ENCODE data around the gene CLDN22.

CLDN22 gene

DNA sequence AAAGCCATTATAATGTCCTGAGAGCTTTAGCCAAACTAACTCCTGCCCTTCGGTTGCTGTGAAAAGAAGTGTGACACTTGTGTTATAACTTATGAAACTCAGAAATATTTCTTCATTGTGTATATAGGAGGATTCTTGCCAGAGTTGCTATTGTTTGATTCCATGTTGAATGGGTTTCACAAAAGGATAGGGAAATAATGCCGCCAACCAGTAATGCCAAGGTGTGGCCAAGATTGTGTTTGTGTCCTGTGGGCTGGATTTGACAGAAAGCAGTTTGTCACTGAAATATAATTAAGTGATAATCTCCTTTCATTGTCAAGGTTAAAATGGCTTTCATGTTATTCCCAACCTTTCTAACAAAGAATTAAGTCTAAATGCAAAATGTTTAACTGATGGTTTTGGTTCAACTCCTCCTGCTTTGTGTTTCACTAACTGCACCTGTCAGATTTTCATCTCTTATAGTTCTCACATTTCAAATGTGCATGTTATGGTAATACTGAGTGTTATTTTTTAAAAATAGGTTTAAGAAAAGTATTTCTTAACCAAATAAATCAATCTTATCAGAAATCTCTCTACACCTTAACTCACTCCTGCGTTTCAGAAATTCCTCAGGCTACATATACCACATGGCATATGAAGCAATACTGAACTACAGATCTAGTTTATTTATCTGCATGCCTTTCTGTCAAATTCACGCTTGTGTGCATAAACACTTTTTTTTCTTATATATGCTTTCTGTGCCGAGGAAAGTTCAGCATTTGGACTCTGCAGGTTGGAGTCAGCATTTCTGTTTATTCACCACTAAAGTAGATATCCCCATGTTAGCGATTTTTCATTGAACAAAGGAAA, at the start of gene CLDN22:
Gene CLDN22, minus strand, starts transcription at position 66 of the 849 bp plus-strand sequence. Its CDS starts 58 bp downstream, at position 8.
- DNase-seq, result no peak

DNA sequence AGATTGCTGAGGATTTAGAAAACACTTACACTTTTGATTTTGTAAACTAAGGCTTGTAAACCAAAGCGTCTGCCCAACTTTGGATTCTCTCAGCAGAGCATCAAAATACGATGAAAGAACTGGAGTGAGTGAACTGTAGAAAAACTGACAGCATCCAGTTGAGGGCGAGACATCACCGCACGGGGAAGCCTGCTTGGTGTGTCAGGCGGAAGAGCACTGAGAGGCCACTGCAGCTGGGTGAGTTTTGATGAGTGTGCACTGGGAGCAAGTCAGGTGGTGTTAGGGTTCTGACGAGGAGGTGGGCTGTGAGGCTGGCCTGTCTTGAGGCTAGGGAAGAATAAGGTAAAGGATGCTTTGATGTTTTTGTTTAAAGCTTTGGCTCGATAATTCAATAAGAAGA, 49.0 kb upstream of the CLDN22 start:
- DNase-seq, result no peak

DNA sequence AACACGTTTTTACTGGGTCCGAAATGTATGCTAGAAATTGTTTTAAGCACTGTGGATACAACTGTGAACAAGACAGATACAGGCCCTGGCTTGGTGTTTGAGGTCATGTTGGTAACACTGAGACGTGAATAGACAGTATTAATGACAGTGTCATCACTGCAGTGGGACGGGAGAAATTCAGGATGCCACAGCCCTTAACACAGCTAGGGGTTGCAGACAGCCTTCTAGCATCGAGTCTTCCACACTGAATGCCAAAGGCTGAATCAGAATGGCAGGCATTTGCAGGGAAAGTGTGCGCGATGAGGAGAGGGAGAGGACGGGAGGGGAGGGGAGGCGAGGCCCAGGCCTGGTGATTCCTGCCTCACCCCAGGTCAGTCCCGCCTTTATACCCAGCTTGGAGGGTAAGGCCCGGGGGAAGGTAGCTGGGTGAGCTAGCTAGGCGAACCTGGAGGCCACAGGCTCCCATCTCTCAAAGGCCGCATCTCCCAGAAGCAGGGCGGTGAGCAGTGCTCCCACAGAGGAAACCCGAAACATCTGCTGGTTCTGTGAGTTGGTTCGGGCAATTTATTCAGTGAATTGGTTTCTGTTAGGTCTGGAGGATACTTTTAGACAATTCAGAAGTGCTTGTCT, 46.2 kb upstream of the CLDN22 start:
- no peak for DNase-seq

DNA sequence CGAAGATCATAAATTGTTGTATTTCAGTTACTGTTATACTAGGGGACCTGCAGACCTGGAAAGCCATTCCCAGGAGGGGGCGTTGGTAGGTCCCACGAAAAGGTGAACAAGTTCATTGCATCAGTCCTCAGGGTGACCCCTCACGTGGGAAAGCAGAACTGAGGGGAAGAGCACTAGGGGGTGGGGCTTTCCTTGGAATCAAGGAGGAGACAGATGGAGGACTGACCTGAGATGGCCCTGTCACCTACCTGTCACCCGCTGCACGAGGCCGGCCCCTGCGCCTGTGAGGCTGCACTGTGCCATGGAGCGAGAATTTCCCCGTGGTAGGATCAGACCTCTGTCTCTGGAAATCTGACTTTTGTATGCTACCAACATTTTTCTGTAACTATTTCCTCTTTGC, 43.9 kb upstream of the CLDN22 start:
- no peak for DNase-seq

DNA sequence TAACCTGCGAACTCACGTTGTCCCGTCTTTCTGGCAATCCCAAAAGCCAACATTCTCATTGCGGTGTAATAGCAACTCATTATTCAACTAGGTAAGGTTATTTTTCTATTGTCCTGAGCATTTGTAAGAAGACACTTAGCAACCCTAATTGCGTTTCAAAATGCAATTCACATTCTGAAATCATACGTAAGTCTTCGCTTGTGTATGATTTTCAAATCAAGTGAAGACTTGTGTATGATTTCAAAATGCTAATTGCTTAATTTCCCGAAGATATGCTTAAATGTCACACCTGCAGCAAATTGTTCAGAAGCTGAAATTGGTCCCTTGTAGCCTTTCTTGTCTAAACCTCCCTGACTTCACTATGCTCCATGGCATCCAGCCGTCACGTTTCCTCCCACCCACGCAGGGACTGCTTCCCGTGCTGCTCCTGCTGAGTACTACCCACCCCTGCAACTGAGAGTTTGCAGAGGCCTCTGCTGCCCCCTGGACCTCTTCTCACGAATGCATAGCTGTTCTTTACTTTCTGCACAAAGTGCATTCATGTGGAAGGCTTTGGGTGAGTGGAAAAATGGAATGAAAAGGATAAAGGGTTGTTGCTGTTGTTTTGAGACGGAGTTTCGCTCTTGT, 43.0 kb upstream of the CLDN22 start:
- DNase-seq, result no peak

DNA sequence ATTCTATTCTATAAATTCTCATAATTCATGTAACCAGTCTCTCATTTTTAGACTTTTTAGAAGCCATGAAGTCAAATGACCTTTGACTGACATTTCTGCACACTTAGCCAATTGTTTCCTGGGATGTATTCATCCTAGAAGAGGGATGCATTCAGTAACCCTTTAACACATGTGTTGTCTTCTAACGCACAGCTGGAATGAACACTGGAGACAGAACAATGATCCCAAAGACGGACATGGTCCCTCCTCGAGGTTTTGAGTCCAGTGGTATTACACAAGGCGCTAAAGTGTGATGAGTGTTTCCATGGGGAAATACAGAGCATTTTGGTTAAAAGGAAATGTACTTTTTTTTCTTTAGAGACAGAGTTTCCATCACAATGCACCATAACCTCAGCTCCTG, 42.0 kb upstream of the CLDN22 start:
- no peak for DNase-seq

DNA sequence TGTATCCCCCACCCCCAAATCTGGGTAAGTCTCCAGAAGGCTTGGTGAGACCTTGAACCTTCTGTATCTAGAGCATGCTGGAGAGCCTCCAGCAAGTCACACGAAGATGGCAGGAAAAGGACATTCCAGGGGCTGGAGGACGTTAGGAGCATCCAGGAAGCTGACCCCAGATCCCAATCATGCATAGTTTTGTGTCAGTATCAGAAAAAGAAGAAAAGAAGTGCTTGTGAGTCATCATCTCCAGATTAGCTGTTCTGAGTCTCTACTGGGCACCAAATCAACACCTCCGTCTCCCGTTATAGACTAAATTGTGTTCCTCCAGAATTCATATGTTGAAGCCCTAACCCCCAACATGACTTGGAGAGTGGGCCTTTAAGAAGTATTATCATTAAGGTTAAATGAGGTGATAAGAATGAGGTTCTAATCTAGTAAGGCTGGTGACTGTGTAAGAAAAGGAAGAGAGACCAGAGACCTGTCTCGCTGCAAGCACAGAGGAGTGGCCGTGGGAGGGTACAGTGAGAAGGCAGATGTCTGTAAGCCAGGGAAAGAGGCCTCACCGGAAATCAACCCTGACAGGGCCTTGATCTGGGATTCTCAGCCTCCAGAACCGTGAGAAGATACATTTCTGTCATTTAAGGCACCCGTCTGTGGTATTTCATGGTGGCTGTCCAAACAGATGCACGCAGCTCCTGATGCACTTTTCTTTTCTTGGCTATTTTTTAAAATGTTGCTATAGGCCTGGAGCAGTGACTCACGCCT, 40.3 kb upstream of the CLDN22 start:
- peak; percentile 21 for DNase-seq

DNA sequence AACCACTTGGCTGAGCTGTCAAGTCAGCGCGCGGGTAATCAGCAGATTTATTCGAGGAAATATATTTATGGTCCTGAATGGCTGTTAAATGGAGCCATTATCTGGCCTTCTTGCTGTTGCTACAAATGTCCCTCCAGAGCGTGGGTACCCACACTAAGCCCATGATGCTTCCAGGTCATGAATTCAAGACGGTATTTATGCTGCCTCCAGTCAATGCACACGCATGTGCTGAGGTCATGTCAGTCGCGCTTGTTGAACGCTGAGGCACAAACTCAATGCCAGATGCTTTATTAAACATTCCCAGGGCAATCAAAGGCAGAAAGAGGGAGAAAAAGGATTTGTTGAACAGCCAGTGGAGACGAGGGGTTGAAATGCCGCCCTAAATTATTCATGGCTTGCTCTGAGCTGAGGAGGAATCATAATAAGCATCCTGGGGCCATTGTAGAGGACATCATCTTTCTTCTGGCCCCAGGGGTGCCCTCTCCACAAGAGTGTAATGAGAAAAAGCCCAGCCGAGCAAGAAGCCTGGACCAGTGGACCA, 38.2 kb upstream of the CLDN22 start:
- DNase-seq, result no peak

DNA sequence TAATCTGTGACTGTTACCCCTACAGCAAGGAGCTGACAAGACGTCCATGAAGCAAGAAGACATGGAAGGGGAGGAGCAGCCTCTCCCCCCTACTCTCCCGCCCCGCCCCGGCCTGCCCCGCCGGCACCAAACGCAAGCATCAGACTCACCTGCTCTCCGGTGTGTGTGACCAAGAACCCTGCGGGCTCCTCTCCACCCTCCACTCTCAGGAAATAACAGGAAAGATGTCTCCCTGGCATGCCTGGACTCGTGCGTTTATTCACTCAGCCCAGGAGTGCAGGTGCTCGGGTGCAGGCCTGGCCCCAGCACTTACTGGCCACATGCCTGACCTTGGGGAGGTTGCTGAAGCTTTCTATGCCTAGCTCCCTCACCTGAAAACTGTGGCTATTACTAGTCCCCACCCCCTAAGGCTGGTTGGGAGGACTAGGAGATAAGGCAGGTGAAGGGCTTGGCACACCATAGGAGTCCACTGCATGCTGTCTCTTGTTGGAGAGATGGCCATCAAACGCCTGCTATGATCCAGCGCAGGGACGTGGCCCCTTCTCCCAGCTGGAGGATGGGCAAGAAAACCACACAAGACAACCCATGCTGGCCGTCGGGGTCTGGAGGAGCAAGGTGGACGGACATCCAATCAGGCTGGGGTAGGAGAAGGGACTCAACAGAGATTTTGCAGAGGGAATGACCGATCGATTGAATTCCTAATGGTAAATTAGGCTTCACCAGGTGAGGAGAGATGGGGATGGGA, 37.0 kb upstream of the CLDN22 start:
- DNase-seq, result no peak

DNA sequence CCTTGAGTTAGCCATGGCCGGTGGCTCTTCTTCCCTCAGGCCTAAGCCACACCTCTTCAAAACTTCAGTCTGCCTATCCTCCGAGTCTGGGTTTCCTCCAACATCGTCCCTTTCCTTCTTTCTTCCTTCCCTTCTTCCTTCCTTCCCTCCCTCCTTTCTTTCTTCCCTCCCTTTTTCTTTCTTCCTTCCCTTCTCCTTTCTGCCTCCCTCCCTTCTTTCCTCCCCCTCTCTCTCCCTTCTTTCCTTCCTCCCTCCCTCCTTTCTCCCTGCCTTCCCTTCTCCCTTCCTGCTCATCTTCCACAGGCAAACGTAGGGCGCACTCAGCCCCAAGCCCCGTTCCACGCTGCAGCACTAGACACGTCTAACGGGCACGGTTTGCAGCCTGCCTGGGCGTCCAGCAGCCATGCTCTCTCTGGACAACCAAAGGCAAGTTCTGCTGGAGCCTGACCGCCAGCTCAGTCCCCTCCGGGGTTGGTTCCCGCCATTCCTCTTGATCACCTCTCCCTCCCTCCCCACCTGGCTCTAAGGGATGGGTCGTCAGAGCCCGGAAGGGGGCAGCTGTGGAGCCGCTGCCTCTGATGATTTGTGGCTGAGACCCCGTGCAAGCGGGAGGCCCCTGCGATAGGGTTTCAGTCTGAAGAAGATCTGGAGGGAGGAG, 36.2 kb upstream of the CLDN22 start:
- no peak for DNase-seq

DNA sequence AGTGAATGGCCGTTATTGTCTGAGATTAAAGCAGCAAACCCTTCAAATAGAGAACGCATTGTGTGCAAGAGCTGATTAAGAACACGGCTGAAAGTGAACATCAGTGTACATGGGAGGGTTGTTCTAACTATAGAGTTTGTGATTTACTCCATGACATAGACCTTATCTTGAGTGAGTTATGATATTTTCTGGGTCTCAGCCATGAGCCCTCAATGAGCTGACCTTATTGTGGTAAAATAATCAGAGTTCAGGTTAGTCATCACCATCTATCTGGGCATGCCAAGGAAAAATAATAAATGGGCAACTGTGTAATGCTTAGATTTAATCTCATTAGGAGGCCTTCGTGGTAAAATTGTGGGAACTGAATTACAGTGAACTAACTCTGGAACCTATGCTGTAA, 35.3 kb upstream of the CLDN22 start:
- no peak for DNase-seq

DNA sequence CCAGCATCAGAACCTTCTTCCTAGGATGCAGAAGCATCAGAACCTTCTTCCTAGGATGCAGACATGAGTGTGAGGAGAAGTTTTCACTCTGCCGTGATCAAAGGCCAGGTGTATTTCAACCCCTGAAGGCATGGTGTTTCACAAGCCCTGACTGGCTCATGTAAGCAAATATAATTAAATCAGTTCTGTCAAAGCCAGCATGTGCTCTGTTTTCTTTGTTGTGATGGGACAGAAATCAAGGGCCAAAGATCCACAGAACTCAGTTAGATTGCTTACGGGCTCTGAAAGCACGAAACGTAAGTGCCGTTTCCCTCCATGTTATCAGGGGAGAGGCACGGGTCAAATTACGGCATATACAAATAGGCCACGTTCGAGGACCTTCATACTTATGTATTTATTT, 34.1 kb upstream of the CLDN22 start:
- DNase-seq, result no peak

DNA sequence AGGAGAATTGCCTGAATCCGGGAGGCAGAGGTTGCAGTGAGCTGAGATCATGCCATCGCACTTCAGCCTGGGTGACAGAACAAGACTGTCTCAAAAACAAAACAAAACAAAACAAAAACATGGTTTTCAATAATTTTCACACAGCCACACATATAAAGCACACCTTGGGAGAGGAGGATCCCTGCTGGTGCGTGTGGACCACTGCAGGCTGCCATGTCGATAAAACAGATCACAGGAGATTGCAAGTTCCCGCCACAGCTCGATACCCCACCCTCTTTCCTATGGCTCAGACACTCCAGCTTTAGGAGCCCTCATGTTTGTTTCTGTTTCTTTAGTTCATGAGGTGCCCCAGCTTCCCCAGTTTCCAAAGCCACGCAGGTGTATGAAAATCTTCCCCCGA, 33.5 kb upstream of the CLDN22 start:
- no peak for DNase-seq

DNA sequence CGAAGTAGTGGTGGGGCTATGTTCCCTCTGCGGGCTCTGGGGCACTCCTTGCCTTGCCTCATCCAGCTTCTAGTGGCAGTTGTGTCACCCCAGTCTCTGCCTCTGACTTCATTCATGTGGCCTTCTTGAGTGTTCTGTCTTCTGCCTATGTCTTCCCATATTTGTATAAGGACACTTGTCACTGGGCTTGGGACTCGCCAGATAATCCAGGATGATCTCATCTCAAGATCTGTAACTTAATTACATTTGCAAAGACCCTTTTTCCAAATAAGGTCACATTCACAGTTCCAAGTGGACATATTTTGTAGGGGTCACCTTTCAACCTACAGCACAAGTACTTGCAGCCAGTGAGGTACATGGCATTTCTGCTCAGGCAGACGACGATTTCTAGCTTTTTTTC, 32.5 kb upstream of the CLDN22 start:
- no peak for DNase-seq

DNA sequence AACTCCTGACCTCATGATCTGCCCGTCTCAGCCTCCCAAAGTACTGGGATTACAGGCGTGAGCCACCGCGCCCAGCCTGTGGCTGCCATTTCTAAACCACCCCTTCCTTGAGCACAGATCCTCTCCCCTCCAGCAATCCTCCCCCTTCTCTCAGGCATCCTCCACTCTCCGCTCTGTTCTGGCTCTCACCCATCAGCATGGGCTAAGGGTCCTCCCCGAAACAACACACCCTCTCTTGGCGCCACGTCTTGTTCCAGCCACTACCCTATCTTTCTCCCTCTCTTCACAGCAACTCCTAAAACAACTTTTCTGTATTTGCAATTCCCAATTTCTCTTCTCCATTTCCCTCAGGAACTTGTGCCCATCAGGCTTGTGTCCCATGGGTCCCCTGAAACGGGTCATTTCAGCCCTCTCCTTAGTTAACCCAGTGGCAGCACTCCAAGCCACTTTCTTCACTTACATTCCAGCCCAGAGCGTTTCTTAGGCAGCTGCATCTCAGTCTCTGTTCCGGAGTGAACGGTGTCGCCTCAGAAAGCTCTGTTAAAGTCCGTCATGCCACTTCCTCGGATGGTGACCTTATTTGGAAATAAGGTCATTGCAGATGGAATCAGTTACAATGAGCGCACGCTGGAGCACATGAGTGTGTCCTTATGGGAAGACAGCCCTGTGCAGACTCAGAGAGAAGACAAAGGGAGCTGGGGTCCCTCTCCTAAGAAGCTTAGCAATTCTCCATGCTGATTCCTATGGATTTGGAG, 30.4 kb upstream of the CLDN22 start:
- DNase-seq, result no peak

DNA sequence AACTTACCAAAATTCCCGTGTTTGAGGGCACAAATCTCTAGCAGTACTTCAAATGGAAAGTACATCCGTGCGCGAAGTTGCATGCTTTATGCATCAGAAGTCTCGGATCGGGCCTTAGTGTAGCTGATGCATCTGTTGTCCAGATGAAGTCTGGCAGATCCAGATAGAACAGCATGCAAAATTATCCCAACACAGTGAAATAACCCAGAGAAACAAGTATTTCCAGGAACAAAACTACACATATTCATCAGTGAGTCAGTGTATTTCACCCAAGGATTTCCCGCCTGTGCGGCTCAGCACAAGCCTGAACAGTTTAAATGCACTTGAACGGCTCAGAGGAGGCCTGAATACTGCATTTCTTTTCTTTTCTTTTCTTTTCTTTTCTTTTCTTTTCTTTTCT, 29.6 kb upstream of the CLDN22 start:
- DNase-seq, result no peak

DNA sequence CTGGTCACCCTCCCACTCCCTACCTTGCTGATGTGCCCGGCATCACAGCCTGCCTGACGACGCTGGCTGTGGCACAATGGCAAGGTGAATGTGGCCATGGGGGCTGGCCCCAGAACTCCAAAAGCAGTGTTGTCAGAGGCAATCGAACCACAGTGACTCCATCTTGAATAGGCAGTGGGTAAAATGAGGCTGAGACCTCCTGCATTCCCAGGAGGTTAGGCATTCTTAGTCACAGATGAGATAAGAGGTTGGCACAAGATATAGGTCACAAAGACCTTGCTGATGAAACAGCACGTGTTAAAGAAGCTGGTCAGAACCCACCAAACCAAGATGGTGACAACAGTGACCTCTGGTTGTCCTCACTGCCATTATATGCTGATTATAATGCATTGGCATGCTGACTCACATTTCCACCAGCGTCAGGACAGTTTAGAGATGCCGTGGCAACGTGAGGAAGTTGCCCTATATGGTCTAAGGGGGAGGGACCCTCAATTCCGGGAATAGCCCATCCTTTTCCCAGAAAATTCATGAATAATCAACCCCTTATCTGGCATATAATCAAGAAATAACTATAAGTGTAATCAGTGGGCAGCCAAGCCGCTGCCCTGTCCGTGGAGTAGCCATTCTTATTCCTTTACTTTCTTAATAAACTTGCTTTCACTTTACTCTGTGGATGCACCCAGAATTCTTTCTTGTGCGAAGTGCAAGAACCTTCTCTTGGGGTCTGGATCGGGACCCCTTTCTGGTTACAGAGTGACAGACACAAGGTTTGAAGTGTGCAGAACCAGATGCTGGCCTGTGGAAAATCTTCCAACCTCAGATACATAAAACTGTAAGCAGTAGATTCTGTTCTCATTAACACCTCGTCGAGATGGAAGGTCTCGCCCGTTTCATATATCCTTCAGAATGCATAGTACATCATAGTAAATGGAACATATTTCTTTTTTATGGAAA, 28.9 kb upstream of the CLDN22 start:
- DNase-seq, result peak; percentile 93

DNA sequence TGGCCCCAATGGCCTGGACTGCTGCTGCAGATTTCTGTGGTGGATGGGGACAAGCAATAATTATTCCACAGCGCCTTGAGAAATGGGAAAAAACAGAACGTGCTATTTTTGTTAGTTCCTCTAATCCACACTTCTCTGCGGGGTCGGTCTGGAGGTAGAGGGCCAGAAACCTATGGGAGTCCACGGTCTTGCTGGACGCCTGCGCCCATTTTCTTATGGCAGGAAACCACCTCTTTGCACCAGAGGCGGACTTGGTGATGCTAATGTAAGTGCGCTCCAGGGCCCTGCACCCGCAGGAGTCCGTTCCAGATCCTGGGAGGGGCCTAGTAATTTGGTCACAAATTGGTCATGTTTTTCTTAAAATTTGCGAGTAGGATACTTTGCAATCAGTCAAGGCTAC, 28.1 kb upstream of the CLDN22 start:
- peak; percentile 21 for DNase-seq

DNA sequence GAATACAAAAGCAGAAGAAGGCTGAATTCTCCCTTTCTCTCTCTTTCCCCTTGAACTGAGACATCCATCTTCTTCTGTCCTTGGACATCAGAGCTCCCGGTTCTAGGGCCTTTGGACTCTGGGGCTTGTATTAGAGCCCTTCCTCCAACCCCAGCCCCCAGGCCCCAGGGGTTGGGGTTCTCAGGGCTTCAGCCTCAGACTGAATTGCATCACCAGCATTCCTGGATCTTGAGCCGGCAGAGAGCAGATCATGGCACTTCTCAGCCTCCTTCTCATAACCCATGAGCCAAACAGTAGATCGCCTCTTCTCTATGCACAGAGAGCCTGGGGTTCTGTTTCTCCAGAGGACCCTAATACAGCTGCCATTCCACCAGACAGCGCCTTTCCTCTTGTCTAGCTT, 27.5 kb upstream of the CLDN22 start:
- DNase-seq, result no peak

DNA sequence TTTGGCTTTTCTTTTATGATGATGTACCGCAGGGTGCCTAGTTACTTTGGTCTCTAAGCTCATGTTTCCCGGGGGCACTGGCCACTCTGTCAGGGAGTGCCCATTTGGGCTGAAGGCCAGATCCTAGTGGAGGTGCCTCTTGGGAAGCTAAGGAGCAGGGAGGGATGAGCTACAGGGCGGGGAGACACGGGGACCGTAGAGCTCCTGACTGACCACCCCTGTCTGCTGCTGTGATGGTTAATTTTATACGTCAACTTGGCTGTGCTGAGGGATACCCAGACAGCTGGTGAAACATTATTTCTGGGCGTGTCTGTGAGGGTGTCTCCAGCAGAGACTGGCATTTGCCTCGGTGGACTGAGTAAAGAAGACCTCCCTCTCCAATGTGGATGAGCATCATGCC, 27.1 kb upstream of the CLDN22 start:
- DNase-seq, result no peak
